HEK293T (cell line): Measurements from ENCODE around the gene P2RY2.

Experiments used
- CTCF ChIA-PET: fragments of 350-600 bp; formaldehyde crosslinking; extraction: SDS; loops from one replicate; lab custom pipeline; 2021; ENCODE audit warnings: antibody characterized with exemption, inconsistent platforms; lab: Yijun Ruan, JAX
- POLR2A ChIA-PET: fragments of 350-600 bp; formaldehyde crosslinking; extraction: SDS; loops from one replicate; lab custom pipeline; 2020; ENCODE audit warnings: antibody characterized with exemption, inconsistent platforms; lab: Yijun Ruan, JAX
- DNase-seq: peaks from one replicate; pipeline ENCODE4 v3.0.0; 2012; ENCODE audit warnings: mixed read lengths; ENCODE audit errors: extremely low spot score
- ARNT ChIP-seq: fragments of 450-650 bp; IDR thresholded peaks from 2 replicates; pipeline ENCODE4 v1.6.1; 2017; ENCODE audit warnings: mild to moderate bottlenecking
- BHLHE40 ChIP-seq: fragments of 450-650 bp; IDR thresholded peaks from 2 replicates; pipeline ENCODE4 v1.6.1; 2016; ENCODE audit warnings: mild to moderate bottlenecking, moderate library complexity, borderline replicate concordance
- CTBP1 ChIP-seq: fragments of 450-650 bp; IDR thresholded peaks from 2 replicates; pipeline ENCODE4 v1.6.1; 2016; ENCODE audit warnings: borderline replicate concordance
- ELF4 ChIP-seq: fragments of 450-650 bp; IDR thresholded peaks from 2 replicates; pipeline ENCODE4 v1.6.1; 2017; ENCODE audit warnings: antibody characterized with exemption
- FOXA1 ChIP-seq: fragments of 450-650 bp; IDR thresholded peaks from 2 replicates; pipeline ENCODE4 v1.6.1; 2016; ENCODE audit warnings: mild to moderate bottlenecking
- FOXK2 ChIP-seq: fragments of 450-650 bp; IDR thresholded peaks from 2 replicates; pipeline ENCODE4 v1.6.1; 2016; ENCODE audit warnings: mild to moderate bottlenecking
- FOXM1 ChIP-seq: fragments of 450-650 bp; IDR thresholded peaks from 2 replicates; pipeline ENCODE4 v1.6.1; 2017; ENCODE audit warnings: mild to moderate bottlenecking, borderline replicate concordance
- HDGF ChIP-seq: fragments of 450-650 bp; IDR thresholded peaks from 2 replicates; pipeline ENCODE4 v1.6.1; 2017; ENCODE audit warnings: antibody characterized with exemption, borderline replicate concordance
- L3MBTL2 ChIP-seq: fragments of 450-650 bp; conservative IDR thresholded peaks from 2 replicates; pipeline ENCODE4 v1.6.1; 2016; ENCODE audit warnings: mild to moderate bottlenecking
- LEF1 ChIP-seq: fragments of 450-650 bp; IDR thresholded peaks from 2 replicates; pipeline ENCODE4 v1.6.1; 2017; ENCODE audit warnings: mild to moderate bottlenecking, borderline replicate concordance
- NFRKB ChIP-seq: fragments of 450-650 bp; IDR thresholded peaks from 2 replicates; pipeline ENCODE4 v1.6.1; 2016; ENCODE audit warnings: mild to moderate bottlenecking, moderate library complexity
- PKNOX1 ChIP-seq: fragments of 450-650 bp; IDR thresholded peaks from 2 replicates; pipeline ENCODE4 v1.6.1; 2016
- SP1 ChIP-seq: fragments of 450-650 bp; IDR thresholded peaks from 2 replicates; pipeline ENCODE4 v1.6.1; 2017
- SUZ12 ChIP-seq: fragments of 450-650 bp; IDR thresholded peaks from 2 replicates; pipeline ENCODE4 v1.6.1; 2016; ENCODE audit warnings: mild to moderate bottlenecking
- TARDBP ChIP-seq: fragments of 450-650 bp; IDR thresholded peaks from 2 replicates; pipeline ENCODE4 v1.6.1; 2016
- ZNF384 ChIP-seq: fragments of 450-650 bp; IDR thresholded peaks from 2 replicates; pipeline ENCODE4 v1.6.1; 2016

P2RY2 gene

GRCh38 chr11:73210916-73211667, 7.0 kb upstream of the P2RY2 start:
- no peak for DNase-seq
- TF ChIP-seq HDGF (no peak), FOXM1 (no peak), ELF4 (no peak), FOXK2 (no peak), TARDBP (no peak), PKNOX1 (no peak), L3MBTL2 (no peak), CTBP1 (no peak), NFRKB (no peak), ARNT (no peak), LEF1 (no peak), SUZ12 (no peak), FOXA1 (no peak), BHLHE40 (no peak), SP1 (no peak)
- ChIA-PET CTCF (interaction anchor here (0.6 kb wide), 1 partner anchor 33 kb away, joined by 4 read pairs; no protein-coding TSS in a partner anchor), POLR2A (no interaction called here)

GRCh38 chr11:73213196-73214143, 4.6 kb upstream of the P2RY2 start:
- ChIA-PET CTCF (interaction anchor here (0.8 kb wide), 1 partner anchor 137 kb away, joined by 3 read pairs; no protein-coding TSS in a partner anchor), POLR2A (no interaction called here)
- DNase-seq, result no peak
- TF ChIP-seq LEF1 (no peak), SUZ12 (no peak), TARDBP (no peak), ELF4 (no peak), ZNF384 (no peak), PKNOX1 (no peak), ARNT (no peak), SP1 (no peak), FOXK2 (no peak), NFRKB (no peak), HDGF (no peak), L3MBTL2 (no peak), BHLHE40 (no peak), FOXA1 (no peak), FOXM1 (no peak), CTBP1 (no peak)

- ChIA-PET CTCF (interaction anchor here (0.7 kb wide), 1 partner anchor 781 kb away, joined by 3 read pairs; the partner anchor contains the start of gene CLPB), POLR2A (no interaction called here)
- no peak for TF ChIP-seq PKNOX1
- TF ChIP-seq FOXM1, result no peak
- no peak for TF ChIP-seq HDGF
- TF ChIP-seq ARNT, result no peak
- no peak for TF ChIP-seq BHLHE40
- no peak for DNase-seq
These were observed 2.6 kb upstream of the P2RY2 start for GRCh38 chr11:73215191-73216134.

- no peak for DNase-seq
- ChIA-PET CTCF (no interaction called here), POLR2A (no interaction called here)
- TF ChIP-seq TARDBP (no peak), FOXK2 (no peak), SP1 (no peak), FOXA1 (no peak), NFRKB (no peak), ZNF384 (no peak), ARNT (no peak), ELF4 (no peak), LEF1 (no peak), L3MBTL2 (no peak), BHLHE40 (no peak), SUZ12 (no peak), CTBP1 (no peak), HDGF (no peak), PKNOX1 (no peak), FOXM1 (no peak)
These were observed 1.6 kb upstream of the P2RY2 start for GRCh38 chr11:73216465-73216864.
